Myocyte (in vitro differentiated cells): ENCODE data around the gene PKIG. TPM values are rescaled to one million over a fixed set of nuclear protein-coding genes. Genes with fewer than 3 reads are reported as not detected.
A peak's percentile ranks its signal among the peaks of the same experiment; 100 is the strongest.
"Not testable (repeated sequence)": the region's sequence is repeated elsewhere in the genome, so short reads cannot be mapped to it uniquely, and the experiment has no call there.

Source experiments
- DNase-seq: peaks from one replicate; pipeline ENCODE4 v3.0.0-alpha.2; 2012; ENCODE audit warnings: low read depth
- total RNA-seq: library from RNA; depleted of rRNA; stranded (reverse); fragments of >200 nt; gene quantifications from 2 replicates; pipeline ENCODE4 v1.2.3, GENCODE V29; 2014

Gene PKIG
- total RNA-seq, 1 donor from 2014 or later: 51.9 TPM

DNA sequence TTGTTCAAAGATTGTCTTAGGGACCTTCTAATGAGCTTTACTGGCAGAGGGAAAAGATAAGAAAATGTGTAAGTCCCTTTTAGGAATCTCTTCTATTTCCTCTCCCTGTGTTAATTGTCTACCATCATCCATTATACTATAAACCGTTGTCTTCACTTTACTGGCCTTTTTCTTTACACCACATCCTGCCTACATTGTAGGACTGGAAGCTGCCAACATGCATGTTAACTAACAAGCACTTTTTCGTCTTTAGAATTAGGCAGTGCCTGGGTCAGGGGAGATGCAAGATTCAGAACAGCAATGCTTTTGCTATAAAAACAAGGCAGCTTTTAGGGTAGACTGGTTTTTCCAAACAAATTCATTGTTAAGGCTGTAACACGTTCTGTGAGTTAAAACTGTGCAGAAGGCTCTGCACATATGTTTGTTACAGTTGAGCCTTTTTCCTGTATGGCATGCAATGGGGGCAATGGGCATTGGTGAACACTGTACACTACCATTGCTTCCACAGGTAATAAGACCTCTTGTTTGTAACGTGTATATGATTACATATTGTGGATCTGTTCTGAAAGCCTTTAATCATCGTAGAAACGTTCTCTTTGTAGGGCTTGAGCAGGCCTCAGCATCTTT is 10.9 kb upstream of the PKIG start:
- no peak for DNase-seq

DNA sequence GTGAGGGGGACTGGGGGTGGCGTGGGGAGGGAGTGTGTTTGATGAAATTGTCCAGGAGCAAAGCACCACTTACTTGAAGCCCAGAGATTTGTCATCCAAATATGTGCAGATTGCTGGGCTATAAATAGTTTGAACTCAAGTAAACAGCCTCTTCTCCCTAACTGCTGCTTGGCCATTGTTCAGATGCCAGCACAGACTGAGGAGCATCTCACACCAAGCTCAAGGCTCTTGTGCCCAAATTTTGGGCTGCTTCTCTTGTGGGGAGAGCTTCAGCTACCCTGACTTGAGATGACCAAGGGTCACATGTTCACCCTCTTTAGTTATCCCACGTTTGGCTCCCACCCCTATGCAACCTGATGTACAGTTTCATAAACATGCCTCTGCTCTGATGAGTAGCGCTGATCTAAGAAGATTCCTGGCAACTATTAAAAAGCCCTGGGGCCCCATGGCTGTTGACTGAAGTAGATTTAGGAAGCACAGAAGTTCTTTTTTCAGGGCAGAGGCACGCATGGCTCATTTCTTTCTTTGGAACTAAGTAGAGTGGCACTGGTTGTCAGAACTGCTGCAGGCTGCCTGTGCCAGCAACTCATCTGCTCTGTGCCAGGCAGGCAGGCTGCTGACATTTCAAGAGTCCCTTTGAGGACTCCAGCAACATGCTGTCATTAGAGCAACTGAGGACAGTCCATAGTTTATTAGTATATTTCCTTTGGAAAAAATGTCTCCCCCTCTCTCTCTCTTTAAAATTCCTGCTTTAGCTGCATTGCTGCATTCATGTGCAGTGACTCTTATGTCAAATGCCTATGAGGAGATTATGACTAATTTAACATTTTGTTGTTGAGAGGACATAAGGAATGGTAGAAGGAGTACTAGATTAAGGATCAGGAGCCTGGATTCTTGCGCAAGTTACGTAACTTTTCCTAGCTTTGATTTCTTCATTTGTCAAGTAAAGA is 9.6 kb upstream of the PKIG start:
- peak; percentile 87 for DNase-seq

DNA sequence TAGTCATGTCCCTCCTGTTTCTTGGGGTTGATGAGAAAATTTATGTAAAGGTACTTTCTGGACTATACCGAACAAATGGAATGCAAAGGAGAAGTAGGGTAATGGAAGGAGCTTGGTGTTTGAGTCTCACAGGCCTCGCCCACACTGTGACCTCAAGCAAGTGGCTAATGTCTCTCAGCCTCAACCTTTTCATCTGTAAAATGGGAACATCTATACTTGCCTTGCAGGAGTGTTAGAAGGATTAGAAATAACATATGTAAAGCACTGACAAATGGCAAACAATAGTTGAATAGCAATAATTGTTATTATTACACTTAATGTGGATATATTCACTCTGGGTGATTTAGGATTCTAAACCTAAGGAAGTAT is 8.9 kb upstream of the PKIG start:
- no peak for DNase-seq

- DNase-seq: no peak
Measured at GRCh38 chr20:44574372-44574771, 8.0 kb upstream of the PKIG start.

DNA sequence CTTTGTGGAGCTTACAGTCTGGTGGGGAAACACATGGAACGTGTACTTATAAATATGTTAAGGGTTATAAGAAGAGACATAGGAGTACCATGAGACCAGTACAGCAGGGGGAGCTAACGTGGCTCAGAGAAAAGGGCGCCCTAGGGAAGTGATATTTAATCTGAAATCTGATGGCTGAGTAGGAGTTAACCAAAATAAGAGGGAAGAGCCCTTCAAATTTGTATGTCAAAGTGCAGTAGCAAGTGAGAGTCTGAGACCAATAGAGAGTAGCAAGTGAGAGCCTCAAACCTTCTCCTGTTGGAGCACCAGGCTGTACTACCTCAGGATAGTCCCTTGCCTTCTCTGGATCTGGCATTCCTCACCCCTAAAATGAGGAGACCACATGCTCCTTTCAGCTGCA is 6.1 kb upstream of the PKIG start:
- DNase-seq: peak; percentile 49

DNA sequence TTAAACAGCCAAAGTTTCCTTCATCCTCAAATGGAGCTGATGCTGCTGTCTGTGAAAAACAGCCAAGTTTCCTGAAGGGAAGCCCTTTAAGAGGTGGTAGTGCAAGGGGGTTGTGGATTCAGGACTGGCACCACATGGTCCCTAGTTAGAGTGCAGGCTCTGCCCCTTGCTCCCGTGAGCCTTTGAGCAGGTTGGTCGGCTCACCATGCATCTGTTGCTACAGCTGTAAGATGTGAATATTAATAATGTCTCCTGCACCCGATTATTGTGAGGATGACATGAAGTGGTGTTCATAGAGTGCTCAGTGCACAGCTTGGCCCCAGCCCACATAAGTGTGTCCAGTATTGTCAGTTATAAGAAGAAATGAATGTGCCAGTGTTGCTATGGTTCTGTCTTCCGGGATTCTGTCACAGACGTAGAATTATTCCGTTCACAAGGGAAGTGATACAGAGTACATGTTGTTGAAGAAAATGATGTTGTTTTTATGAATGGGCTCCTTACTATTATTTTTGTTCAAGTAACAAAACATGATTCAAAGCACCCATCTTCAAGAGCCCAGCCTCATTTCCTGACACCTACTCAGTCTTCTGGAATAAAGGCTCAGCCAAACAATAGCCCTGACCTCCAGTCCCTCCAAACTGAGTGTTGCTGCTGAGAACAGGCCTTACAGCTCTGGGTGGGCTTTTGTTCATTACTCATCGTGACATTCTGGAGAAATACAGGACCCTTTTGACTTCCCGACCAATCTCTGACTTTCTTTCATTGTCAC is 2.9 kb upstream of the PKIG start:
- no peak for DNase-seq

DNA sequence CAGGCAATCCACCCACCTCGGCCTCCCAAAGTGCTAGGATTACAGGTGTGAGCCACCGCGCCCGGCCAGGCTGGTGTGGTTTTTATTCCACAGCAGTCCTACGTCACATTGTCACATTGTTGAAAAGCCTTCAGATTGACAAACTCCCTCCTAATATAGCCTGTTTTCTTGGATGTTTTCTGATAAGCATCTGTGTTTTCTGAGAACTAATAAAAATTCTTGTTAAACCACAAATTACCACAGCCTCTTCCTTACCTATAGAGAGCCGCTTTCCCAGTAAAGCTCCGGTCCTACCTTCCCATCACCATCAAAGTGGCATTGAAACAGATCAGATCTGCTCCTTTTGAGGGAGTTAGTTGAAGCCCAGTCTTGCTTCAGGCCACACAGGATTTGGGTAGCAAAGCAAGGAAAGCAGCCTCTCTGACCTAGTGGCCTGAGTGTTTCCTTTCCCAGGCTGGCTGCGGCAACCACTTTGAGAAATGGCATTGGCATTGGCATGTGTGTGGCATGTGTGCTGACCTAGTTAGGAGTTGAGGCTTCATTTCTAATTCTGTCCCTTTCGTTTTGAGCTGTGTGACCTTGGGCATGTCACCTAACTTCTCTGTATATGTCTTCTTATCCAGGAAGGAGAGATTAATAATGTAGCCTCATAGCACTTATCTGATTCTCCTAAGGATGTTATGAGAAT is 1.7 kb upstream of the PKIG start:
- DNase-seq: no peak

GRCh38 chr20:44581515-44581914 is 864 bp upstream of the PKIG start:
- DNase-seq: no peak

DNA sequence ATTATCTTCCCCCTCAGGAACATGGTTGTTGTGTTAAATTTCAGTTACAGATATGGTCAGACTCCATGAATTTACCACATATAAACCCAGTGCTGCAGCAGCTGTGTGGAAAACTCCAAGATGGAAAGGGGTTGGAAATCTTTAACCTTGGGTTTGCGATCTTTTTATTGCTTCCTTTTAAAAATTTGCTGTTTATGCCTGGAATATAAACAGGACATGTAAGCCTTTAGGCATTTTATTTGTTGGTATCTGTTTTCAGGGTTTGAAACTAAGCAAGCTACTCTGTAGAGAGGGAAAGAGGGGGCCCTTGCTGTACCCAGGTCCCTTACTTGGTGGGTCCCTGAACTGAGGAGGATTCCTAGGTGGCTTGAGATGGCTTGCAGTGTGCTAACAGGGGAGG is 778 bp downstream of the PKIG start:
- peak; percentile 43 for DNase-seq

GRCh38 chr20:44584162-44584561 is 1.8 kb downstream of the PKIG start:
- no peak for DNase-seq

DNA sequence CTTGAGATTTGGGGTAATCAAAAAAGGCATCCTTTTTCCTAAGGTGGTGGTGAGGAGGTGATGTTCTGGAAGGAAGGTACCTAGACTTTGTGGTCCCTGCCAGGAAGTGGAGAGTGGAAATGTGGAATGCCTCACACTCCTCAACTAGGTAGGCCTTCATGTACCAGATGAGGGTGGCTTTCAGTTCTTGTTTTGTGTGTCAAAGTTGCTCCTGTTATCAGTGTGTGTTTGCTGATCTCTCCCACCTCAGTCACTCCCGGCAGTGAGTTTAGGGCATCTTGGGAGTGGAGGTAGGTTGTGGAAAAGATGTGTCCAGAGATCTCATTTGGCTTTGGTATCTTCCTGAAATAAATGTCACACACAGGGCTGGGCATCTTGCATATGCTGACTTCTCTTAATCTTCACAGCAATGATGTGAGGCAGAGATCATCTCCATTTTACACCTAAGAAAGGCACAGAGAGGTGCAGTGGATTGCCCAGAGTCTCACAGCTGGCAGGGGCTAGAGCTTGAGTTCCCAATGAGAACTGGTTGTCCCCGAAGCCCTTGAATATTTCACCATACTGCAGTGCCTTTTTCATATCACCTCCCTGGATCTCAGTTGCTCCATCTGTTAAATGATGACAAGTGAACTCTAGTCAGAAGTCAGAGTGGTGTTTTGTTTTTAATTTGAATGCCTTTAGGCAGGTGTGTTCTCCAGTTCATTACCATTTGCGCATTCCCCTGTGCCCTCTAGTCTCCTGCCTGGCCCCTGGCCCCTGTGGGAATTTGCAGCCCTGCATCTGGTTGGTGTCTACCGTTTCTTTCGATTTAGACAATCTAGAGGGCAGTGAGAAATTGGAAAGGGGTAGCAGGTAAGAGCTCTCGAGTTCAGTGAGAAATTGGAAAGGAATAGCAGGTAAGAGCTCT is 2.9 kb downstream of the PKIG start:
- no peak for DNase-seq

DNA sequence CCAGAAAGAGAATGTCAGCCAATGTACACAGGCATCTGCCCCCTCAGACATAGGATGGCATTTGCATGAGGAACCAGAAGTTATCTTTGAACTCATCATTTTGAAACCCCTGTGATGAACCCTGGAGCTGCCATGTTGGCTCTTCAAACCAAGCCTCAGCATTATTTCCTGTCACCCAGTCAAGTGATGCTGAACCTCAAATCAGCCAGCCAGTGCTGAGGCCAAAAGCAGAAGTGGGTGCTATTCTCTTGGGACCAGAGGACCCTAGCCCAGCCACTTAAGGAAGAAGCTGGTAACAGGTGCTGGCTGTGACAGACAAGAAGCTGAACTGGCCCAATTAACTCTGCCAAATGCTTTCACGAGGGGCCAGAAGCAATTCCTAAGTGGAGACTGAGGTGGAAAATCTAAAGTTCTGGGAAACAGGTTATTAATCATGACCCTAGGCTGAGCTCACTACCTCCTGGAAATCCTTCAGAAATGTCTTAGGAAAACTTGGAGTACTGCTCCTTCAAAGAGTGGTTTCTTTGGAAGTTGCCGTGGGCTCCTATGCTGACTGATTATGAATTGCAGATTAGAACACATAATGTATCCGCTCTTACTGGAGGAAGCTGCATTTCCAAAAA is 4.0 kb downstream of the PKIG start:
- DNase-seq: no peak

GRCh38 chr20:44587035-44587980 is 4.9 kb downstream of the PKIG start:
- no peak for DNase-seq

GRCh38 chr20:44588321-44588720 is 5.9 kb downstream of the PKIG start:
- DNase-seq: not testable (repeated sequence)

- no peak for DNase-seq
Measured at GRCh38 chr20:44589537-44589936, 7.2 kb downstream of the PKIG start.

GRCh38 chr20:44590980-44591778 is 8.8 kb downstream of the PKIG start:
- DNase-seq: no peak

DNA sequence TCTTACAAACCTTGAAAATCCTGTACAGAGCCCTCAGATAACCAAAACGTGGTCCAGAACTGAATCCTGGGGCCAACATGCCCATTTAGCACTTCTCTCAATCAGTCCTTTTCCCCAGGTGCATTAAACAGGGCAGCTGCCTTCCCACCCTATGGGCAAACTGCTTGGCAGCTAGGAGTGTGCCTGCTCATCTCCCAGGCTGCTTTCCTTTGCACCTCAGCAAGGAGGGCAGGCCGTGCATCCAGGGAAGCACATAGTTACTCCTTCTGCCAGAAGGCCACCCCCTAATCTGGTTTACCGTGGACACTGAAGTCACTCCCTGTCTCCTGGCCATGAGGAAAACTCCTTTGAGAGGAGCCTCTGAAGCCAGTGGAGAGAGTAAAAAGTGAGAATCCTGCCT is 10.0 kb downstream of the PKIG start:
- DNase-seq: no peak

DNA sequence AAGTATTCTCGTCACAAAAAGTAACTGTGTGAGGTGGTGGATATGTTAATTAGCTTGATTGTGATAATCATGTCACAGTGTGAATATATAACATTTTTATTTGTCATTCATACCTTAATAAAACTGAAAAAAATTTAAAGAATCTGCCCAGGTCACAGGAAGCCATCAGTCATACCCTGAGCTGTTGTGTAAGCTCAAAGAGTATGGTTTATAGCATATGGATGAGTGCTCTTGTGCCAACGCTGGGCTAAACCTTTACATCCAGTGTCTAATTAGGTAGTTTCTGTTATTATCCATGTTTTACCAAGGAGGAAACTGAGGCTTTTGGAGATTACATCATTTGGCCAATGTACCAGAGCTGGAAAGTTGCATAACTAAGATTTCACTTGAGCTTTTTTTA is 11.4 kb downstream of the PKIG start:
- DNase-seq: no peak
